ENCODE measurements around the gene BAAT. TPM values are rescaled to one million over a fixed set of nuclear protein-coding genes. Genes with fewer than 3 reads are reported as not detected.

The BAAT gene
- total RNA-seq, 1 experiment from 2014 or later = 0.08 TPM

DNA sequence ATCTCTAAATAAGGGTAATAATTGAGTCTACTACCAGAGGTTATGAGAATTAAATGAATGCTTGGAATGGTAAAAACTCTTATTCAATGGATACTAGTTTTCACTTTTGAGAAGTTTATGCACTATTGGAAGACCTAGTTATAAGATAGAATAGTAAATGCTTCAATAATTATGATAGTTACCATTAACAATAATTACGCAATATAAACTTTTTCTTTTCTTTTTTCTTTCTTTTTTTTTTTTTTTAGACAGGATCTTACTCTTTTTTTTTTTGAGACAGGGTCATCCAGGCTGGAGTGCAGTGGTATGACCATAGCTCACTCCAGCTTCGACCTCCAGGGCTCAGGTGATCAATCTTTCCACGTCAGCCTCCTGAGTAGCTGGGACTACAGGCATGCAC, 44.1 kb upstream of the BAAT start:
- TF ChIP-seq, protein P1, sequence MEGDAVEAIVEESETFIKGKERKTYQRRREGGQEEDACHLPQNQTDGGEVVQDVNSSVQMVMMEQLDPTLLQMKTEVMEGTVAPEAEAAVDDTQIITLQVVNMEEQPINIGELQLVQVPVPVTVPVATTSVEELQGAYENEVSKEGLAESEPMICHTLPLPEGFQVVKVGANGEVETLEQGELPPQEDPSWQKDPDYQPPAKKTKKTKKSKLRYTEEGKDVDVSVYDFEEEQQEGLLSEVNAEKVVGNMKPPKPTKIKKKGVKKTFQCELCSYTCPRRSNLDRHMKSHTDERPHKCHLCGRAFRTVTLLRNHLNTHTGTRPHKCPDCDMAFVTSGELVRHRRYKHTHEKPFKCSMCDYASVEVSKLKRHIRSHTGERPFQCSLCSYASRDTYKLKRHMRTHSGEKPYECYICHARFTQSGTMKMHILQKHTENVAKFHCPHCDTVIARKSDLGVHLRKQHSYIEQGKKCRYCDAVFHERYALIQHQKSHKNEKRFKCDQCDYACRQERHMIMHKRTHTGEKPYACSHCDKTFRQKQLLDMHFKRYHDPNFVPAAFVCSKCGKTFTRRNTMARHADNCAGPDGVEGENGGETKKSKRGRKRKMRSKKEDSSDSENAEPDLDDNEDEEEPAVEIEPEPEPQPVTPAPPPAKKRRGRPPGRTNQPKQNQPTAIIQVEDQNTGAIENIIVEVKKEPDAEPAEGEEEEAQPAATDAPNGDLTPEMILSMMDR (IDR thresholded peaks at IDR 0.05) = no peak
- no peak for TF ChIP-seq SIN3A (IDR thresholded peaks at IDR 0.05; ENCODE audit: borderline replicate concordance, insufficient read depth, low read depth, low read length)
- TF ChIP-seq TCF7L2 (IDR thresholded peaks at IDR 0.05; ENCODE audit: low read depth, low read length) = no peak
- no peak for TF ChIP-seq POLR2AphosphoS5 (IDR thresholded peaks at IDR 0.05; ENCODE audit: low read depth, low read length)
- TF ChIP-seq, protein P2, sequence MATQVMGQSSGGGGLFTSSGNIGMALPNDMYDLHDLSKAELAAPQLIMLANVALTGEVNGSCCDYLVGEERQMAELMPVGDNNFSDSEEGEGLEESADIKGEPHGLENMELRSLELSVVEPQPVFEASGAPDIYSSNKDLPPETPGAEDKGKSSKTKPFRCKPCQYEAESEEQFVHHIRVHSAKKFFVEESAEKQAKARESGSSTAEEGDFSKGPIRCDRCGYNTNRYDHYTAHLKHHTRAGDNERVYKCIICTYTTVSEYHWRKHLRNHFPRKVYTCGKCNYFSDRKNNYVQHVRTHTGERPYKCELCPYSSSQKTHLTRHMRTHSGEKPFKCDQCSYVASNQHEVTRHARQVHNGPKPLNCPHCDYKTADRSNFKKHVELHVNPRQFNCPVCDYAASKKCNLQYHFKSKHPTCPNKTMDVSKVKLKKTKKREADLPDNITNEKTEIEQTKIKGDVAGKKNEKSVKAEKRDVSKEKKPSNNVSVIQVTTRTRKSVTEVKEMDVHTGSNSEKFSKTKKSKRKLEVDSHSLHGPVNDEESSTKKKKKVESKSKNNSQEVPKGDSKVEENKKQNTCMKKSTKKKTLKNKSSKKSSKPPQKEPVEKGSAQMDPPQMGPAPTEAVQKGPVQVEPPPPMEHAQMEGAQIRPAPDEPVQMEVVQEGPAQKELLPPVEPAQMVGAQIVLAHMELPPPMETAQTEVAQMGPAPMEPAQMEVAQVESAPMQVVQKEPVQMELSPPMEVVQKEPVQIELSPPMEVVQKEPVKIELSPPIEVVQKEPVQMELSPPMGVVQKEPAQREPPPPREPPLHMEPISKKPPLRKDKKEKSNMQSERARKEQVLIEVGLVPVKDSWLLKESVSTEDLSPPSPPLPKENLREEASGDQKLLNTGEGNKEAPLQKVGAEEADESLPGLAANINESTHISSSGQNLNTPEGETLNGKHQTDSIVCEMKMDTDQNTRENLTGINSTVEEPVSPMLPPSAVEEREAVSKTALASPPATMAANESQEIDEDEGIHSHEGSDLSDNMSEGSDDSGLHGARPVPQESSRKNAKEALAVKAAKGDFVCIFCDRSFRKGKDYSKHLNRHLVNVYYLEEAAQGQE (IDR thresholded peaks at IDR 0.05; ENCODE audit: insufficient read depth in 1 of 2, low read depth in 2 of 2, low read length in 1 of 2) = no peak
- in situ Hi-C loops (cut with HindIII; ENCODE audit: low pct_unique_long_range_greater_than_20kb, low sequenced_read_pairs) (no loop called here), intact Hi-C loops (cut with micrococcal nuclease; ENCODE audit: unreplicated experiment) (no loop called here)
- BruUV-seq (replicated peaks) = no TSS peak
- ATAC-seq (no peak), DNase-seq (ENCODE audit: low read depth, low spot score) (no peak)
- H3K9me3 ChIP-seq (ENCODE audit: control insufficient read depth, insufficient read depth, low read depth, low read length) = no peaks in the 10 kb centered on the region
- H3K27ac ChIP-seq (ENCODE audit: low read length) = no peak overlapping the region
- CTCF ChIA-PET = no interaction called here
- POLR2A ChIA-PET = no interaction called here
- H3K4me1 ChIP-seq (ENCODE audit: control insufficient read depth, insufficient read depth, low read length) = no peaks in the 10 kb centered on the region
- no peak overlapping the region for H3K4me3 ChIP-seq (ENCODE audit: low read depth in 2 of 2, low read length in 2 of 2)
- H3K27me3 ChIP-seq (ENCODE audit: control insufficient read depth, insufficient read depth, low read length) = peaks cover 4% of the 10 kb centered on the region
- no peaks in the 10 kb centered on the region for H3K36me3 ChIP-seq (ENCODE audit: control insufficient read depth, insufficient read depth, low read length)

DNA sequence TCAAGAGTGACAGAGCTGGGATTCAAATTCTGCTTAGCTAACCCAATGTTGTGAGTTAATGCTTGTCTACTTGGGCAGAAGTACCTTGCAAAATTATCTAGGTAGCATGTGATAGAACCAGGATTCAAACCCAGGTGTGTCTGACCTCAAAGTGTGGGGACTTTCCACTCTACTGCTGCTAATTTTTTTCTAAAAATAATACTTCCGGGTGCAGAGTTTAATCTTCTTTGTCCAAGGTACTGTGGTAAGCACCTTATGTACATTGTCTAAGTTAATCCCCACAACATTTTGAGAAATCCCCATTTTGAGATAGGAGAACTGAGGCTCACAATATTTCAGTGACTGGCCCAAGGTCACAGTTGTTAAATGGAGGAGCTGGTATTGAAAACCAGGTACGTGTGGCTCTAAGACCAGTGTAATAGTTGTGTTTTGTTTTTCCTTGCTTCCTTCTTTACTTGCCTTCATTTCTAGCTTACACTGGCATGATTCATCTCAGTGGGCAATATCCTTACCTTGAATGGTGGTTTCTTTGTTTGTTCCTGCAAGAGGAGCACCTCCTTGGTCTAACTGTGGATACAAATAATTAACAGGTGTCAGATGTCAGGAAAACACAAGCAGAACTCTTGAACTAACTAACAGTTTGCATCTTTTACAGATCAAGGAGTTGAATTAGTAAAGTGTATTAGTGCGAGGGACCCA, 43.3 kb upstream of the BAAT start:
- no peak overlapping the region for H3K27ac ChIP-seq (ENCODE audit: low read length)
- CTCF ChIA-PET = no interaction called here
- H3K36me3 ChIP-seq (ENCODE audit: control insufficient read depth, insufficient read depth, low read length) = no peaks in the 10 kb centered on the region
- H3K9me3 ChIP-seq (ENCODE audit: control insufficient read depth, insufficient read depth, low read depth, low read length) = no peaks in the 10 kb centered on the region
- H3K4me1 ChIP-seq (ENCODE audit: control insufficient read depth, insufficient read depth, low read length) = no peaks in the 10 kb centered on the region
- TF ChIP-seq, protein P1 (IDR thresholded peaks at IDR 0.05) = no peak
- TF ChIP-seq TCF7L2 (IDR thresholded peaks at IDR 0.05; ENCODE audit: low read depth, low read length) (no peak), SIN3A (IDR thresholded peaks at IDR 0.05; ENCODE audit: borderline replicate concordance, insufficient read depth, low read depth, low read length) (no peak), POLR2AphosphoS5 (IDR thresholded peaks at IDR 0.05; ENCODE audit: low read depth, low read length) (no peak)
- TF ChIP-seq, protein P2 (IDR thresholded peaks at IDR 0.05; ENCODE audit: insufficient read depth in 1 of 2, low read depth in 2 of 2, low read length in 1 of 2) = no peak
- H3K4me3 ChIP-seq (ENCODE audit: low read depth in 2 of 2, low read length in 2 of 2) = no peak overlapping the region
- no peak for ATAC-seq
- DNase-seq (ENCODE audit: low read depth, low spot score) = no peak
- intact Hi-C loops (cut with micrococcal nuclease; ENCODE audit: unreplicated experiment) (no loop called here), in situ Hi-C loops (cut with HindIII; ENCODE audit: low pct_unique_long_range_greater_than_20kb, low sequenced_read_pairs) (no loop called here)
- POLR2A ChIA-PET = no interaction called here
- BruUV-seq (replicated peaks) = no TSS peak
- H3K27me3 ChIP-seq (ENCODE audit: control insufficient read depth, insufficient read depth, low read length) = peaks cover 4% of the 10 kb centered on the region
